ENCODE data around the gene FGFR3. TPM values are rescaled to one million over a fixed set of nuclear protein-coding genes. Genes with fewer than 3 reads are reported as not detected.
A peak's percentile ranks its signal among the peaks of the same experiment; 100 is the strongest.

The FGFR3 gene
- total RNA-seq, 2 experiments from 2014 or later, result 0.07 to 1.0 TPM

- Mint-ChIP-seq H3K4me3 (peak overlapping the region; percentile 76), H3K9me3 (no peaks in the 10 kb centered on the region), H3K27ac (peak overlapping the region; percentile 59), H3K27me3 (no peaks in the 10 kb centered on the region), H3K36me3 (ENCODE audit: low read depth) (peaks cover 13% of the 10 kb centered on the region), H3K4me1 (ENCODE audit: low read depth) (peaks cover 42% of the 10 kb centered on the region)
- intact Hi-C loops (cut with micrococcal nuclease), result loop anchor here (10.0 kb wide), 1 partner anchor 49 kb away; no protein-coding TSS in a partner anchor
- CTCF ChIA-PET, result interaction anchor here (1.0 to 4.2 kb wide), 2 partner anchors 15 to 44 kb away, joined by 5 to 20 read pairs; partner anchors contain the start of gene NSD2
- DNase-seq (peak; percentile 26), ATAC-seq (peak; percentile 14)
- TF ChIP-seq CTCF (IDR thresholded peaks at IDR 0.05), result no peak
- POLR2A ChIA-PET, result interaction anchor here (0.5 to 3.0 kb wide), 15 partner anchors 10 to 163 kb away, joined by 3 to 37 read pairs (median 3); partner anchors contain the start of genes NSD2, SLBP, TACC3 and TMEM129
These were observed 62.4 kb downstream of the FGFR3 start for GRCh38 chr4:1855333-1856070.

GRCh38 chr4:1856071-1856942, 63.2 kb downstream of the FGFR3 start, which contains the start of gene LETM1:
TSS of gene LETM1 (minus strand) at chr4:1856156. CDS start at chr4:1855950, 206 bp downstream.
- intact Hi-C loops (cut with micrococcal nuclease), result loop anchor here (10.0 kb wide), 1 partner anchor 48 kb away; no protein-coding TSS in a partner anchor
- Mint-ChIP-seq H3K4me1 (ENCODE audit: low read depth) (peaks cover 38% of the 10 kb centered on the region), H3K9me3 (no peaks in the 10 kb centered on the region), H3K36me3 (ENCODE audit: low read depth) (peaks cover 13% of the 10 kb centered on the region), H3K4me3 (peak within 1 kb of the TSS; percentile 82), H3K27me3 (no peaks in the 10 kb centered on the region), H3K27ac (peak within 1 kb of the TSS; percentile 75)
- TF ChIP-seq CTCF (IDR thresholded peaks at IDR 0.05), result peak; percentile 15
- ChIA-PET CTCF (interaction anchor here (0.7 to 4.2 kb wide), 4 partner anchors 8 to 43 kb away, joined by 3 to 20 read pairs (median 4); partner anchors contain the start of gene NSD2), POLR2A (interaction anchor here (0.7 to 3.0 kb wide), 10 partner anchors 12 to 560 kb away, joined by 3 to 37 read pairs (median 5); partner anchors contain the start of genes FGFR3, NSD2 and SLBP)
- DNase-seq (peak; percentile 95), ATAC-seq (peak; percentile 97)

GRCh38 chr4:1856943-1857699, 64.0 kb downstream of the FGFR3 start:
- CTCF ChIA-PET, result interaction anchor here (0.7 to 4.2 kb wide), 3 partner anchors 7 to 42 kb away, joined by 3 to 20 read pairs (median 5); partner anchors contain the start of gene NSD2
- Mint-ChIP-seq H3K9me3 (no peaks in the 10 kb centered on the region), H3K27me3 (no peaks in the 10 kb centered on the region)

More at GRCh38 chr4:1856943-1857699, 64.0 kb downstream of the FGFR3 start:
- no peak for ATAC-seq
- peak overlapping the region; percentile 75 for H3K27ac Mint-ChIP-seq
- H3K4me3 Mint-ChIP-seq, result peak overlapping the region; percentile 82
- intact Hi-C loops (cut with micrococcal nuclease), result loop anchor here (10.0 kb wide), 1 partner anchor 48 kb away; no protein-coding TSS in a partner anchor
- POLR2A ChIA-PET, result interaction anchor here (0.8 to 3.0 kb wide), 7 partner anchors 11 to 559 kb away, joined by 3 to 37 read pairs (median 5); partner anchors contain the start of genes FGFR3, NSD2 and SLBP
- peaks cover 37% of the 10 kb centered on the region for H3K4me1 Mint-ChIP-seq (ENCODE audit: low read depth)
- TF ChIP-seq CTCF (IDR thresholded peaks at IDR 0.05), result no peak
- DNase-seq, result no peak
- peaks cover 13% of the 10 kb centered on the region for H3K36me3 Mint-ChIP-seq (ENCODE audit: low read depth)
